Adipocyte (in vitro differentiated cells): Measurements from ENCODE around the gene CD2AP.

ENCODE experiments used
- DNase-seq: peaks from one replicate; pipeline ENCODE4 v3.0.0-alpha.2; 2015; ENCODE audit warnings: low read depth
- H3K27me3 ChIP-seq: replicated peaks from 2 replicates; pipeline ENCODE4 v1.7.0; 2013; ENCODE audit warnings: mild to moderate bottlenecking, low read length, moderate library complexity; ENCODE audit not compliant: control insufficient read depth, insufficient read depth
- H3K36me3 ChIP-seq: 2 replicates; pipeline ENCODE4 v1.7.0; 2013; ENCODE audit warnings: low read length, mild to moderate bottlenecking, moderate library complexity; ENCODE audit not compliant: control insufficient read depth, insufficient read depth, severe bottlenecking
- H3K4me1 ChIP-seq: 2 replicates; pipeline ENCODE4 v1.7.0; 2013; ENCODE audit warnings: mild to moderate bottlenecking, low read length, moderate library complexity; ENCODE audit not compliant: control insufficient read depth, insufficient read depth
- H3K4me3 ChIP-seq: 2 replicates; pipeline ENCODE4 v1.7.0; 2013; ENCODE audit warnings: mild to moderate bottlenecking, low read length, moderate library complexity
- H3K9ac ChIP-seq: 2 replicates; pipeline ENCODE4 v1.7.0; 2013; ENCODE audit warnings: mild to moderate bottlenecking, low read length, moderate library complexity
- H3K9me3 ChIP-seq: 2 replicates; pipeline ENCODE4 v1.7.0; 2013; ENCODE audit warnings: mild to moderate bottlenecking, low read length, moderate library complexity; ENCODE audit not compliant: control insufficient read depth

Gene CD2AP

GRCh38 chr6:47483853-47484546 is 6.4 kb downstream of the CD2AP start:
- Histone ChIP-seq H3K9me3 (no peaks in the 10 kb centered on the region), H3K4me1 (peaks cover 36% of the 10 kb centered on the region), H3K36me3 (no peaks in the 10 kb centered on the region), H3K4me3 (peak overlapping the region; percentile 45), H3K27me3 (no peaks in the 10 kb centered on the region), H3K9ac (no peak overlapping the region)
- peak; percentile 19 for DNase-seq

DNA sequence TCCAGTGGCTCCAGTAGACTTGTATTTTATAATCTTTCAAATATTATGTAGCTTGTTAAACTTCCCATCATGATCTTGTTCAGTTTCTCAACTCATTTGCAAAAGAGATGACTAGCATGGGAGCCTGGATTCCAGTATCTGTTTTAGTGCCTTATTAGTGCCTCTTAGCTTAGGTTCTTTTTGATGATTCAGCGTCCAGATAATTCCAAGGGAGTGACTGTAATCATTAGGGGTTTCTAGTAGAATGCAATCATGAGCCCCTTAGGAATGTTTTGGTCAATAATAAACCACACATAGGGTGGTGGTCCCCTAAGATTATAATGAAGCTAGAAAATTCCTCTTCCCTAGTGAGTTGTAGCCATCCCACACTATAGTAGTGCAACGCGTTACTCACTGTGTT is 7.0 kb downstream of the CD2AP start:
- H3K4me1 ChIP-seq: peaks cover 31% of the 10 kb centered on the region
- no peak overlapping the region for H3K9ac ChIP-seq
- H3K27me3 ChIP-seq: no peaks in the 10 kb centered on the region
- H3K9me3 ChIP-seq: no peaks in the 10 kb centered on the region
- peak; percentile 44 for DNase-seq
- H3K36me3 ChIP-seq: no peaks in the 10 kb centered on the region
- H3K4me3 ChIP-seq: peak overlapping the region; percentile 45

- Histone ChIP-seq H3K9me3 (no peaks in the 10 kb centered on the region), H3K9ac (no peak overlapping the region), H3K27me3 (no peaks in the 10 kb centered on the region), H3K4me3 (no peak overlapping the region), H3K36me3 (no peaks in the 10 kb centered on the region), H3K4me1 (peaks cover 27% of the 10 kb centered on the region)
- DNase-seq: no peak
Measured at GRCh38 chr6:47485083-47485482, 7.5 kb downstream of the CD2AP start.

DNA sequence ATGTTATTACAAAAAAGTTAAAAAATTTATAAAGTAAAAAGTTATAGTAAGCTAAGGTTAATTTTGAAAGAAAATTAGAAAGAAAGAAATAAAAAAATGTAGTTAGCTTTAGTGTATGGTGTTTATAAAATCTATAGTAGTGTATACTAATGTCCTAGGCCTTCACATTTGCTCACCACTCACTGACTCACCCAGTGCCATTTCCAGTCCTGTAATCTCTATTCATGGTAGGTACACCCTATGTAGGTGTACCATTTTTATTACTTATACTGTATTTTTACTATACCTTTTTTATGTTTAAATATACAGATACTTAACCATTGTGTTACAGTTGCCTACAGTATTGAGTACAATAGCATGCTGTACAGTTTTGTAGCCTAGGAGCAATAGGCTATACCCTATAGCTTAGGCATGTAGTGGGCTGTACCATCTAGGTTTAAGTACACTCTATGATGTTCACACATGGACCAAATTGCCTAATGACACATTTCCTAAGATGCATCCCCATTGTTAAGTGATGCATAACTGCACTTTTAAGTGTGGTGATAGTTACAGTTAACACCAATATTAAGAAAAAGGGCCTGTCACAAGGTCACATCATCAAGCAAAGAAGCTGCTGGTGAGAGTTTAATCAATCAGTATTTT is 8.0 kb downstream of the CD2AP start:
- Histone ChIP-seq H3K4me1 (peaks cover 21% of the 10 kb centered on the region), H3K36me3 (no peaks in the 10 kb centered on the region), H3K9me3 (no peaks in the 10 kb centered on the region), H3K4me3 (no peak overlapping the region), H3K9ac (no peak overlapping the region), H3K27me3 (no peaks in the 10 kb centered on the region)
- DNase-seq: no peak

DNA sequence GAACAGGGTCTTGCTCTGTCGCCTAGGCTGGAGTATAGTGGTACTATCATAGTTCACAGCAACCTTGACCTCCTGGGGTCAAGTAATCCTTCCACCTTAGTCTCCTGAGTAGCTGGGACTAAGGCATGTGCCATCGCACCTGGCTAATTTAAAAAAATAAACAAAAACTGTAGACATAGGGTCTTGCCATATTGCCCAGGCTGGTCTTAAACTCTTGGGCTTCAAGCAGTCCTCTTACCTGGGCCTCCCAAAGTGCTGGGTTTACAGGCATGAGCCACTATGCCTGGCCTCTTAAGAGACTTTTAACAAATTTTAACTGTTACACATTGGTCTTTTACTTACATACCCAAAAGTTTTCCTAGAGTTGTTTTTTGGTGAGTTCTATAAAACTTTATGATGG is 12.4 kb downstream of the CD2AP start:
- no peaks in the 10 kb centered on the region for H3K27me3 ChIP-seq
- no peaks in the 10 kb centered on the region for H3K36me3 ChIP-seq
- H3K4me3 ChIP-seq: no peak overlapping the region
- H3K9me3 ChIP-seq: no peaks in the 10 kb centered on the region
- no peak overlapping the region for H3K9ac ChIP-seq
- DNase-seq: no peak
- H3K4me1 ChIP-seq: peaks cover 3% of the 10 kb centered on the region

- no peak overlapping the region for H3K4me3 ChIP-seq
- H3K36me3 ChIP-seq: no peaks in the 10 kb centered on the region
- no peaks in the 10 kb centered on the region for H3K9me3 ChIP-seq
- H3K9ac ChIP-seq: no peak overlapping the region
- H3K4me1 ChIP-seq: no peaks in the 10 kb centered on the region
- no peaks in the 10 kb centered on the region for H3K27me3 ChIP-seq
- DNase-seq: no peak
Measured at GRCh38 chr6:47490676-47491075, 13.1 kb downstream of the CD2AP start.

GRCh38 chr6:47492355-47492754 is 14.8 kb downstream of the CD2AP start:
- Histone ChIP-seq H3K4me1 (no peaks in the 10 kb centered on the region), H3K9me3 (no peaks in the 10 kb centered on the region), H3K4me3 (no peak overlapping the region), H3K36me3 (no peaks in the 10 kb centered on the region), H3K9ac (no peak overlapping the region), H3K27me3 (no peaks in the 10 kb centered on the region)
- no peak for DNase-seq

GRCh38 chr6:47495207-47495606 is 17.6 kb downstream of the CD2AP start:
- Histone ChIP-seq H3K36me3 (no peaks in the 10 kb centered on the region), H3K9me3 (no peaks in the 10 kb centered on the region), H3K9ac (no peak overlapping the region), H3K4me3 (no peak overlapping the region), H3K4me1 (no peaks in the 10 kb centered on the region), H3K27me3 (no peaks in the 10 kb centered on the region)
- DNase-seq: no peak

DNA sequence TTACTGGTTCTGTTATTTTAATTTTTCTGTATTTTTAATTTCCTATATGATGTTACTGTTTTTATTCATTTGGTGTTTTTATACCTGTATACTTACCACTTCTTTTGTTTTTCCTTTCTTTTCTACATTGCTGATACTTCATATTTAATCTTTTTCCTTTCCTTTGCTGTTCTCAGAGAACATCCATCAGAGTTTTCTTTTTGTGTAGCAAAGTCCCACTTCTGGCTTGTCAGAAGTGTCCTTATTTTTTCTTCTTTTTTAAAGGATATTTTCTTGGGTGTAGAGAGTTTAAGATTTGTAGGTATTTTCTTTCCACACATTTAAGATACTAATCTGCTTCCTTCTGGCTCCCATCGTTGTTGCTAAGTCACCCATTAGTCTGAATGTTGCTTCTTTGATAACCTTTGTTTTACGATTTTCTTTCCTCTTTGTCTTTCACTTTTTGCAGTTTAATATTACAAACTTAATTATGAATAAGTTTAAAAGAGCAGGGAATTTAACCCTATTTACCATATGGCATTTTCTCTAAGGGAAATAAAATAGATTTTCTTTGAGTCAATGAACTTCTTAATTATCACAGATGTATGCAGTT is 18.5 kb downstream of the CD2AP start:
- H3K9me3 ChIP-seq: no peaks in the 10 kb centered on the region
- DNase-seq: no peak
- no peak overlapping the region for H3K9ac ChIP-seq
- no peaks in the 10 kb centered on the region for H3K27me3 ChIP-seq
- H3K36me3 ChIP-seq: no peaks in the 10 kb centered on the region
- no peaks in the 10 kb centered on the region for H3K4me1 ChIP-seq
- H3K4me3 ChIP-seq: no peak overlapping the region

GRCh38 chr6:47496935-47497579 is 19.5 kb downstream of the CD2AP start:
- H3K9ac ChIP-seq: no peak overlapping the region
- no peaks in the 10 kb centered on the region for H3K27me3 ChIP-seq
- no peak for DNase-seq
- H3K4me3 ChIP-seq: no peak overlapping the region
- H3K4me1 ChIP-seq: no peaks in the 10 kb centered on the region
- no peaks in the 10 kb centered on the region for H3K9me3 ChIP-seq
- no peaks in the 10 kb centered on the region for H3K36me3 ChIP-seq

DNA sequence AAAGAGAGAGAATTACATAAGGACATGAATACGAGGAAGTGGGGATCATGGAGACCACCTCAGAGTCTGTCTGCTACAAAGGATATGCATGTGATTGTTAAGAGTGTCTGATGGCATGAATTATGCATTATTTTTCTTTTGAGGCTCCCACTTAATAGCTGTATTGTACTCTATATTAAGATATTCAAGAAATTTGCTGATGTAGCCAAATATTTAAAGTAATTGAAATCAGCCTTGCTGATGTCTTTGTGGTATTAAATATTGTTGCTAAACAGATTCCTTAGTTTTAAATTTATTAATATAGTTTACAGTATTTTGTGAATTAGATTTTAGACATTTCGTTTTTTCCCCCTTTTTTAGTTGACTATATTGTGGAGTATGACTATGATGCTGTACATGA is 25.3 kb downstream of the CD2AP start:
- Histone ChIP-seq H3K9me3 (no peaks in the 10 kb centered on the region), H3K4me3 (no peak overlapping the region), H3K36me3 (peaks cover 4% of the 10 kb centered on the region), H3K4me1 (no peaks in the 10 kb centered on the region), H3K27me3 (no peaks in the 10 kb centered on the region), H3K9ac (no peak overlapping the region)
- DNase-seq: no peak
